ENCODE measurements around the gene CCNO. TPM values are rescaled to one million over a fixed set of nuclear protein-coding genes. Genes with fewer than 3 reads are reported as not detected.

CCNO gene
- total and polyA plus RNA-seq, 10 of the 15 experiments (the other 5 are each of a cell fraction or from before 2014, with no cell fraction given): 0.05 TPM; not detected in 9

DNA sequence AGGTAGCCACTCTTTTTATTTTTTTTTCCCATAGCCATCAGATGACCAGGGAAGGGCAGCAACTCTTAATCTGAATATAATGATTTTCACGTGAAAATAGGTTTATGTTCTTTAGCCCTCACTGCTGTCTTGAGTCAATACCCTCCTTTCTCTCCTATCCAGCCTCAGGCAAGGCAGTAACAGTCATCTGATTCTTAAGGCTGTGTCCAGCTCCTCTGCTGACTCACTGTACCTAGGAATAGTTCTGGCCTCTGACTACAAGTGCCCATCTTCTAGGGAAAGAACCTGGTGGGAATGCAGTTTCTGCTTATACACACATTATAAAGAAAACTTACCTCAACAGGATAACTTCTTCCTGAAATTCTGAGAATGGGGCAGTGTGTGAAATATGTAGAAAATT, 43.4 kb upstream of the CCNO start (continued):
- TF ChIP-seq, protein P1, sequence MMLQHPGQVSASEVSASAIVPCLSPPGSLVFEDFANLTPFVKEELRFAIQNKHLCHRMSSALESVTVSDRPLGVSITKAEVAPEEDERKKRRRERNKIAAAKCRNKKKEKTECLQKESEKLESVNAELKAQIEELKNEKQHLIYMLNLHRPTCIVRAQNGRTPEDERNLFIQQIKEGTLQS (IDR thresholded peaks at IDR 0.05; ENCODE audit: borderline replicate concordance, extremely low read depth, low read depth, low read length): no peak
- TF ChIP-seq TAF1 (IDR thresholded peaks at IDR 0.05; ENCODE audit: borderline replicate concordance, low read depth, low read length): no peak
- TF ChIP-seq IRF3 (IDR thresholded peaks at IDR 0.05): no peak

DNA sequence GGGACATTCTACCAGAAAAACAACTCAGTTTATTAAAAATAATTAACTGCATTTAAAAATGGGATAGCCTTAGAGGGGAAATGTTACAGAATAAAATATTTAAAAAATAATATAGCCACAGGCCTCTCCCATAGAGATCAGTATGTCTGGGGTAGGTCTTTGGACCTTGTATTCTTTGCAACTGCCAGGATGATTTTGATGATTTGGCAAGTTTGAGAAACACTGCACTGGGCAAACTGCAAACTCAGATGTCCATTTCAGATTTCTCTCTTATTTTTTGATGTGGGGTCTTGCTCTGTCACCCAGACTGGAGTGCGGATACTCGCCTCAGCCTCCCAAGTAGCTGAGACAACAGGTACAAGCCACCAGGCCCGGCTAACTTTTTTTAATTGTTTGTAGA, 24.9 kb upstream of the CCNO start:
- no peaks in the 10 kb centered on the region for H3K79me2 ChIP-seq (ENCODE audit: control insufficient read depth, insufficient read depth, low read length)
- H3K27ac ChIP-seq (ENCODE audit: control insufficient read depth, insufficient read depth): no peak overlapping the region
- ChIA-PET CTCF (no interaction called here), SMC1A (ENCODE audit: uncharacterized antibody, unreplicated experiment) (no interaction called here), RAD21 (ENCODE audit: unreplicated experiment) (no interaction called here), POLR2A (no interaction called here)
- ATAC-seq (no peak), FAIRE-seq (no peak), DNase-seq (ENCODE audit: low read depth, low spot score) (no peak)
- WGBS (ENCODE audit: insufficient coverage, insufficient replicate concordance, low lambda C conversion rate, missing lambda C conversion rate): 90% methylated on average over 3 of the region's 3 CpGs
- in situ Hi-C loops (cut with MboI) (no loop called here), intact Hi-C loops (cut with micrococcal nuclease; ENCODE audit: unreplicated experiment) (loop anchor here (5.0 kb wide), 1 partner anchor 86 kb away; the partner anchor contains the start of gene CDC20B)
- no peak overlapping the region for H2AFZ ChIP-seq (ENCODE audit: control insufficient read depth, low read depth, low read length)
- no peak overlapping the region for H3K4me2 ChIP-seq (ENCODE audit: control insufficient read depth, insufficient read depth)
- no peaks in the 10 kb centered on the region for H3K27me3 ChIP-seq (replicated peaks in 1 of 2; ENCODE audit: control insufficient read depth in 2 of 2, insufficient read depth in 2 of 2, low read length in 1 of 2)
- H3K9ac ChIP-seq (ENCODE audit: control insufficient read depth, insufficient read depth, low read length): no peak overlapping the region
- H4K20me1 ChIP-seq (ENCODE audit: control insufficient read depth, insufficient read depth): no peaks in the 10 kb centered on the region
- H3K9me3 ChIP-seq (replicated peaks; ENCODE audit: control insufficient read depth, insufficient read depth, low read length): no peaks in the 10 kb centered on the region
- TF ChIP-seq PML (IDR thresholded peaks at IDR 0.05; ENCODE audit: low read length) (no peak), MTA2 (IDR thresholded peaks at IDR 0.05; ENCODE audit: low read depth) (no peak), SMAD5 (IDR thresholded peaks at IDR 0.05; ENCODE audit: low read depth) (no peak), SMARCA5 (IDR thresholded peaks at IDR 0.05) (no peak), RUNX3 (IDR thresholded peaks at IDR 0.05; ENCODE audit: low read length) (no peak), NFYA (IDR thresholded peaks at IDR 0.05; ENCODE audit: borderline replicate concordance, low read depth, low read length) (no peak), SREBF2 (IDR thresholded peaks at IDR 0.05; ENCODE audit: low read length) (no peak), ATF7 (IDR thresholded peaks at IDR 0.05; ENCODE audit: low read depth) (no peak), MEF2B (IDR thresholded peaks at IDR 0.05; ENCODE audit: partially characterized antibody, poor library complexity, severe bottlenecking) (no peak)
- TF ChIP-seq, protein P2, sequence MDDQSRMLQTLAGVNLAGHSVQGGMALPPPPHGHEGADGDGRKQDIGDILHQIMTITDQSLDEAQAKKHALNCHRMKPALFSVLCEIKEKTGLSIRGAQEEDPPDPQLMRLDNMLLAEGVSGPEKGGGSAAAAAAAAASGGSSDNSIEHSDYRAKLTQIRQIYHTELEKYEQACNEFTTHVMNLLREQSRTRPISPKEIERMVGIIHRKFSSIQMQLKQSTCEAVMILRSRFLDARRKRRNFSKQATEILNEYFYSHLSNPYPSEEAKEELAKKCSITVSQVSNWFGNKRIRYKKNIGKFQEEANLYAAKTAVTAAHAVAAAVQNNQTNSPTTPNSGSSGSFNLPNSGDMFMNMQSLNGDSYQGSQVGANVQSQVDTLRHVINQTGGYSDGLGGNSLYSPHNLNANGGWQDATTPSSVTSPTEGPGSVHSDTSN (IDR thresholded peaks at IDR 0.05; ENCODE audit: insufficient replicate concordance, low read depth, low read length): no peak
- TF ChIP-seq, protein P3, sequence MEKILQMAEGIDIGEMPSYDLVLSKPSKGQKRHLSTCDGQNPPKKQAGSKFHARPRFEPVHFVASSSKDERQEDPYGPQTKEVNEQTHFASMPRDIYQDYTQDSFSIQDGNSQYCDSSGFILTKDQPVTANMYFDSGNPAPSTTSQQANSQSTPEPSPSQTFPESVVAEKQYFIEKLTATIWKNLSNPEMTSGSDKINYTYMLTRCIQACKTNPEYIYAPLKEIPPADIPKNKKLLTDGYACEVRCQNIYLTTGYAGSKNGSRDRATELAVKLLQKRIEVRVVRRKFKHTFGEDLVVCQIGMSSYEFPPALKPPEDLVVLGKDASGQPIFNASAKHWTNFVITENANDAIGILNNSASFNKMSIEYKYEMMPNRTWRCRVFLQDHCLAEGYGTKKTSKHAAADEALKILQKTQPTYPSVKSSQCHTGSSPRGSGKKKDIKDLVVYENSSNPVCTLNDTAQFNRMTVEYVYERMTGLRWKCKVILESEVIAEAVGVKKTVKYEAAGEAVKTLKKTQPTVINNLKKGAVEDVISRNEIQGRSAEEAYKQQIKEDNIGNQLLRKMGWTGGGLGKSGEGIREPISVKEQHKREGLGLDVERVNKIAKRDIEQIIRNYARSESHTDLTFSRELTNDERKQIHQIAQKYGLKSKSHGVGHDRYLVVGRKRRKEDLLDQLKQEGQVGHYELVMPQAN (conservative IDR thresholded peaks at IDR 0.05): no peak
- H3K4me1 ChIP-seq (ENCODE audit: control insufficient read depth, insufficient read depth, low read length): no peaks in the 10 kb centered on the region
- peaks cover 0 to 3% of the 10 kb centered on the region in 2 experiments; a peak in 2 of 4 replicates for H3K36me3 ChIP-seq (ENCODE audit: control insufficient read depth in 2 of 2, insufficient read depth in 2 of 2, low read length in 1 of 2)
- H3K4me3 ChIP-seq: no peak overlapping the region
- BruUV-seq (replicated peaks): no TSS peak

Measured in GM12878 (cell line).